Coronary artery (tissue), 2 donors: ENCODE data around the gene TPH2.

Experiments used
- DNase-seq: peaks from one replicate; pipeline ENCODE4 v3.0.0-alpha.2; 2017; ENCODE audit warnings: low spot score
- H3K27ac ChIP-seq, 2 donors: fragments of 200-600 bp; sonication (generic); one replicate each; pipeline ENCODE4 v1.5.1; 2016 to 2019
- H3K4me3 ChIP-seq: fragments of 200-600 bp; sonication (generic); 2 replicates; pipeline ENCODE4 v1.5.1; 2016; ENCODE audit warnings: mild to moderate bottlenecking, moderate library complexity
- TF ChIP-seq, protein P1 (sequence below): fragments of 200-600 bp; sonication (generic); IDR thresholded peaks from one replicate; pipeline ENCODE4 v1.5.1; 2019; ENCODE audit warnings: antibody characterized with exemption

The TPH2 gene

DNA sequence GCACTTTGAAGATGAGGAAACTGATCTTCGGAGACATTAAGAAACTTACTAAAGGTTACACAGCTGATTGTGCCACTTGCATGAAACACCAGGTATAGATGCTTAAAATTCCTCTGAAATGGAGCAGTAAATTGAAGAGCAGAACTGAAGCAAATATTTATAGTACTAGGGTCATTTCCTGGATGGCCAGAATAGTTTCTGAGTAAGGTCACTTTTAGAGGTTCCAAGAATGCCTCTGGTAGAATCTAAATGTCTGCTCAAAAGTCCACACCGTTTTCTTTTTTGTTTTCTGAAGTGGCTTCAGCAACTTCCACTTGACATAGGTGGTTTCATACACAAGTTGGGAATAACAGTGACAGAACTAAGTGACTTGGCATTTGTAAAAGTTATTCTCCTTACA, 19.4 kb downstream of the TPH2 start:
- H3K27ac ChIP-seq = no peak overlapping the region
- no peak overlapping the region for H3K4me3 ChIP-seq
- TF ChIP-seq, protein P1, sequence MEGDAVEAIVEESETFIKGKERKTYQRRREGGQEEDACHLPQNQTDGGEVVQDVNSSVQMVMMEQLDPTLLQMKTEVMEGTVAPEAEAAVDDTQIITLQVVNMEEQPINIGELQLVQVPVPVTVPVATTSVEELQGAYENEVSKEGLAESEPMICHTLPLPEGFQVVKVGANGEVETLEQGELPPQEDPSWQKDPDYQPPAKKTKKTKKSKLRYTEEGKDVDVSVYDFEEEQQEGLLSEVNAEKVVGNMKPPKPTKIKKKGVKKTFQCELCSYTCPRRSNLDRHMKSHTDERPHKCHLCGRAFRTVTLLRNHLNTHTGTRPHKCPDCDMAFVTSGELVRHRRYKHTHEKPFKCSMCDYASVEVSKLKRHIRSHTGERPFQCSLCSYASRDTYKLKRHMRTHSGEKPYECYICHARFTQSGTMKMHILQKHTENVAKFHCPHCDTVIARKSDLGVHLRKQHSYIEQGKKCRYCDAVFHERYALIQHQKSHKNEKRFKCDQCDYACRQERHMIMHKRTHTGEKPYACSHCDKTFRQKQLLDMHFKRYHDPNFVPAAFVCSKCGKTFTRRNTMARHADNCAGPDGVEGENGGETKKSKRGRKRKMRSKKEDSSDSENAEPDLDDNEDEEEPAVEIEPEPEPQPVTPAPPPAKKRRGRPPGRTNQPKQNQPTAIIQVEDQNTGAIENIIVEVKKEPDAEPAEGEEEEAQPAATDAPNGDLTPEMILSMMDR = no peak
- no peak for DNase-seq

GRCh38 chr12:71958457-71958856, 19.8 kb downstream of the TPH2 start:
- H3K27ac ChIP-seq = no peak overlapping the region
- H3K4me3 ChIP-seq = no peak overlapping the region
- DNase-seq = no peak
- TF ChIP-seq, protein P1 = no peak

DNA sequence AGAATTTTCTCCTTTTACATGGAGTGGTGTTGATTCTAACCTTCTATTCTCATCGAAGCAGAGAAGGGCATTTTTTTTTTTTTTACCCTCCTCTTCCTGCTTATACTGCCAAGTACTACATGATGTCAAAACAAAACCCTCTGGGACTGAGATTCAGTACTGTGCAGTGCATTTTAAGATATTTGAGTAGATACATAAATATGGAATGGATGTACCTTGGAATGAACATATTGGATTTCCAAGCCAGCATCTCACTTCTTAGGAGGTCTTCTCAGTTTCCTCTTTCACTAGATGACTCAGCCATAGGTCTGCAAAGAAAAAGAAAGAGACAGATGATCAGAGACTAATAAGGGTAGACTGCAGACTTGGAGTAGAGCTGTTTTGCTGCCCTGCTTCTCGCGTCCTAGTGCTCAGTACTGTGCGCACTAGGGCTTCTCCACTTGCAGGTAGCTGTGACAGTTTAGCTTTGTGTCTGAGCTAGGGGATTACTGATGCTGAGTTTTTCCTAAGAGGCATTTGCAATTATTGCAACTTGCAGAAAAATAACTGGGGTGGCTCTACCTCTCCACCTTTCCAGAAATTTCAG, 20.4 kb downstream of the TPH2 start:
- TF ChIP-seq, protein P1 = no peak
- DNase-seq = no peak
- Histone ChIP-seq H3K4me3 (no peak overlapping the region), H3K27ac (no peak overlapping the region)

DNA sequence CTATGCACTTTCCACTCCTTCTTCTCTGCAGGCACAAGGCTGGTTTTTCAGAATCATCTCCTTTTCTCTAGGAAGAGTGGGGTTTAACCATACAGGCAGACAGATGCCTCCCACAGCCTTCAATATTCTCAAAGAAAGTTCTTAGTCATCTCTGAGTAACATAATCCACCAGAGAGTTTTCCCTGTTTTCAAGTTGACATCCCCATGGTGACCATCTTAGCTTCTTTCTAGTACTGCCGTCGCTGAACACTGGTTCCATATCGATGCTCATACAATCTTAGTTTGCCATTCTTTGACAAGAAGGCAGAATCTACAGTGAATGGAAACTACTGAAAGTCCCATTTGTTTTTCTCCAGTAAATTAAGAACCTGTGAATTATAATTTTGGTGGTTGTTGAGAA, 28.6 kb downstream of the TPH2 start:
- TF ChIP-seq, protein P1 = no peak
- no peak overlapping the region for H3K4me3 ChIP-seq
- H3K27ac ChIP-seq = no peak overlapping the region
- DNase-seq = no peak

GRCh38 chr12:71969330-71969729, 30.7 kb downstream of the TPH2 start:
- TF ChIP-seq, protein P1 = no peak
- no peak overlapping the region for H3K4me3 ChIP-seq
- H3K27ac ChIP-seq = no peak overlapping the region
- DNase-seq = no peak

DNA sequence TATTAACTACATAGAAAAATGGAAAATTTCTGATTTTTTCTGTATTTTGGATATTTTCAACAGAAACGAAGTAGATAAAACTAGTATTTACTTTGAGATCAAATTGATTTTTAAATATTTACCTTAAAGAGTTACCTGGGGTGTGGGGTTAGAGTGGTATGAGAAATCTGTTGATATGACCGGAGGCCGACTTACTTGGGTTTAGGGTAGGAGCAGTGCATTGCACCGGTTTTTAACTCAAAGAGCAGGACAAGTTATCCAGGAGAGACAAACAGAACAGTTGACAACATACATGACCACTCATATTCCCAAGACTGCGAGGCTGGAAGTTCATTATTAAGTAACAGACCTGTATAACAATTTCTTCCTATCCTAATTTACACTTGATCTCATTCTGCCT, 31.4 kb downstream of the TPH2 start:
- no peak overlapping the region for H3K27ac ChIP-seq
- DNase-seq = no peak

More for the DNA sequence above, 31.4 kb downstream of the TPH2 start:
- TF ChIP-seq, protein P1 = no peak
- no peak overlapping the region for H3K4me3 ChIP-seq
